GM12878 (cell line): ENCODE data around the gene CTSD. TPM values are rescaled to one million over a fixed set of nuclear protein-coding genes. Genes with fewer than 3 reads are reported as not detected.

ENCODE experiments used
- ATAC-seq: fragments of 200-7000 bp; cut with Tn5 transposase; 3 replicates; pipeline ENCODE4 v1.9.1; 2020; ENCODE audit warnings: mild to moderate bottlenecking, moderate library complexity
- BruUV-seq: library from RNA; stranded (reverse); fragments of 400-500 nt; replicated peaks from 2 replicates; lab custom pipeline; 2021; lab: Mats Ljungman, UMichigan
- CTCF ChIA-PET: fragments of 300-600 bp; sonication (Branson Sonifier 250); formaldehyde crosslinking; extraction: SDS; loops from one replicate; lab custom pipeline; 2021; ENCODE audit warnings: inconsistent platforms; lab: Yijun Ruan, JAX
- POLR2A ChIA-PET: fragments of 350-600 bp; formaldehyde crosslinking; extraction: SDS; loops from one replicate; lab custom pipeline; 2021; ENCODE audit warnings: inconsistent platforms; lab: Charles Lee
- RAD21 ChIA-PET: fragments of 300-600 bp; sonication (Branson Sonifier 250); formaldehyde crosslinking; loops from one replicate; lab custom pipeline; 2023; ENCODE audit warnings: antibody characterized with exemption; ENCODE audit not compliant: unreplicated experiment; lab: Charles Lee
- SMC1A ChIA-PET: fragments of 300-600 bp; sonication (Branson Sonifier 250); formaldehyde crosslinking; loops from one replicate; lab custom pipeline; 2023; ENCODE audit not compliant: unreplicated experiment, uncharacterized antibody; lab: Charles Lee
- DNase-seq: peaks from one replicate; pipeline ENCODE4 v3.0.0-alpha.2; 2011; ENCODE audit warnings: low read depth, low spot score
- FAIRE-seq: peaks from 3 replicates; lab custom pipeline; 2011; peaks lifted over from hg19 to GRCh38; lab: Jason Lieb, UNC
- H2AFZ ChIP-seq: 2 replicates; pipeline ENCODE4 v1.6.0; 2011; ENCODE audit warnings: low read depth, low read length, control low read depth; ENCODE audit not compliant: control insufficient read depth
- H3K27ac ChIP-seq: 2 replicates; pipeline ENCODE4 v1.5.1; 2011; ENCODE audit warnings: control low read depth; ENCODE audit not compliant: control insufficient read depth, insufficient read depth
- H3K27me3 ChIP-seq, 2 experiments: replicated peaks in 1 of 2; 2 replicates each; pipeline versions ENCODE4 v1.6.0 to v1.6.1; 2011; ENCODE audit warnings: low read length in 1 of 2; ENCODE audit not compliant: control insufficient read depth in 2 of 2, insufficient read depth in 2 of 2
- H3K36me3 ChIP-seq, 2 experiments: 2 replicates each; pipeline ENCODE4 v1.5.1; 2011; ENCODE audit warnings: low read length in 1 of 2; ENCODE audit not compliant: control insufficient read depth in 2 of 2, insufficient read depth in 2 of 2
- H3K4me1 ChIP-seq: 2 replicates; pipeline ENCODE4 v1.6.1; 2011; ENCODE audit warnings: mild to moderate bottlenecking, low read length, moderate library complexity, mixed read lengths; ENCODE audit not compliant: control insufficient read depth, insufficient read depth
- H3K4me2 ChIP-seq: 2 replicates; pipeline ENCODE4 v1.6.0; 2011; ENCODE audit warnings: control low read depth; ENCODE audit not compliant: control insufficient read depth, insufficient read depth
- H3K4me3 ChIP-seq: fragments of 200-600 bp; sonication (generic); 2 replicates; pipeline ENCODE4 v1.5.1; 2016
- H3K79me2 ChIP-seq: 2 replicates; pipeline ENCODE4 v1.6.0; 2011; ENCODE audit warnings: low read length; ENCODE audit not compliant: control insufficient read depth, insufficient read depth
- H3K9ac ChIP-seq: 2 replicates; pipeline ENCODE4 v1.8.0; 2011; ENCODE audit warnings: low read length, control low read depth, mixed read lengths; ENCODE audit not compliant: control insufficient read depth, insufficient read depth
- H3K9me3 ChIP-seq: replicated peaks from 3 replicates; pipeline ENCODE4 v1.5.1; 2011; ENCODE audit warnings: mild to moderate bottlenecking, low read length; ENCODE audit not compliant: control insufficient read depth, insufficient read depth
- H4K20me1 ChIP-seq: 2 replicates; pipeline ENCODE4 v1.6.0; 2011; ENCODE audit not compliant: control insufficient read depth, insufficient read depth
- BMI1 ChIP-seq: fragments of 450-650 bp; IDR thresholded peaks from 2 replicates; pipeline ENCODE4 v1.6.1; 2016; ENCODE audit warnings: mild to moderate bottlenecking, moderate library complexity, borderline replicate concordance
- CBX5 ChIP-seq: sonication (generic); IDR thresholded peaks from 2 replicates; pipeline ENCODE4 v1.6.1; 2016; ENCODE audit warnings: low read depth, moderate library complexity, mild to moderate bottlenecking, inconsistent platforms
- EZH2 ChIP-seq: IDR thresholded peaks from 2 replicates; pipeline ENCODE4 v1.6.1; 2012; ENCODE audit warnings: low read depth, mild to moderate bottlenecking, control low read depth, inconsistent platforms, low read length, borderline replicate concordance; ENCODE audit not compliant: control insufficient read depth
- MYB ChIP-seq: fragments of 150-350 bp; IDR thresholded peaks from 2 replicates; pipeline ENCODE4 v1.6.1; 2014; ENCODE audit warnings: mild to moderate bottlenecking, low read depth, low read length, borderline replicate concordance
- NBN ChIP-seq: fragments of 450-650 bp; IDR thresholded peaks from 2 replicates; pipeline ENCODE4 v1.6.1; 2016
- NRF1 ChIP-seq: conservative IDR thresholded peaks from 2 replicates; pipeline ENCODE4 v1.6.1; 2011; ENCODE audit warnings: mild to moderate bottlenecking, low read depth, low read length, improper control_type of control experiment
- RELA ChIP-seq: fragments of 450-650 bp; IDR thresholded peaks from 2 replicates; pipeline ENCODE4 v1.8.0; 2014; ENCODE audit warnings: borderline replicate concordance; ENCODE audit not compliant: partially characterized antibody
- SMC3 ChIP-seq: IDR thresholded peaks from 2 replicates; pipeline ENCODE4 v1.6.1; 2011; ENCODE audit warnings: low read length, improper control_type of control experiment, borderline replicate concordance
- SREBF1 ChIP-seq: IDR thresholded peaks from 2 replicates; pipeline ENCODE4 v1.6.1; 2012; ENCODE audit warnings: mild to moderate bottlenecking, low read length
- TAF1 ChIP-seq: IDR thresholded peaks from 2 replicates; pipeline ENCODE4 v1.6.1; 2011; ENCODE audit warnings: mild to moderate bottlenecking, low read depth, low read length, borderline replicate concordance
- YBX1 ChIP-seq: fragments of 450-650 bp; IDR thresholded peaks from 2 replicates; pipeline ENCODE4 v1.6.1; 2016; ENCODE audit warnings: antibody characterized with exemption
- ZNF207 ChIP-seq: fragments of 450-650 bp; IDR thresholded peaks from 2 replicates; pipeline ENCODE4 v1.6.1; 2014; ENCODE audit warnings: antibody characterized with exemption, mild to moderate bottlenecking, borderline replicate concordance
- WGBS: methylation state at CpG from one replicate; pipeline ENCODE4 v1.1.6; 2016; ENCODE audit warnings: low lambda C conversion rate; ENCODE audit not compliant: insufficient replicate concordance, insufficient coverage; ENCODE audit errors: missing lambda C conversion rate; 5-methylcytosine and 5-hydroxymethylcytosine counted together
- in situ Hi-C: fragments of 300-500 bp; cut with MboI; formaldehyde crosslinking; loops from 9 replicates; pipeline ENCODE4 v1.14.3; 2018; ENCODE audit warnings: mixed read lengths
- intact Hi-C: fragments of 100-400 bp; cut with micrococcal nuclease; formaldehyde crosslinking; loops from one replicate; pipeline ENCODE4 v1.14.2; 2022; ENCODE audit not compliant: unreplicated experiment
- polyA plus RNA-seq, 11 experiments: library from polyadenylated mRNA; depleted of rRNA in 4 of 11; unstranded in 6 of 11; stranded (reverse) in 5 of 11; fragments of >200 nt; fragmentation: Nextera tagmentation in 4 of 11; fragmentation: Illumina TruSeq in 1 of 11; extraction: Ambion mirVana in 4 of 11; extraction: Trizol in 1 of 11; gene quantifications; 1 replicate in 1 of 11; 2 replicates in 10 of 11; pipeline versions ENCODE4 v1.2.1 to v1.2.3, GENCODE V29; 2011 to 2016; ENCODE audit warnings: inconsistent platforms in 2 of 11, missing spikeins in 2 of 11, low read depth in 1 of 11
- total RNA-seq, 4 experiments: library from RNA; depleted of rRNA in 3 of 4; stranded (reverse); fragments of >200 nt in 3 of 4; fragmentation: Illumina TruSeq in 1 of 4; extraction: Trizol in 1 of 4; gene quantifications; 2 replicates each; pipeline versions ENCODE4 v1.2.1 to v1.2.3, GENCODE V29; 2013 to 2021
- TF ChIP-seq, protein P1 (sequence below): IDR thresholded peaks from 2 replicates; pipeline ENCODE4 v1.6.1; 2011; ENCODE audit warnings: low read depth, mild to moderate bottlenecking, low read length, moderate library complexity, borderline replicate concordance; ENCODE audit errors: extremely low read depth
- TF ChIP-seq, protein P2 (sequence below): fragments of 450-650 bp; IDR thresholded peaks from 2 replicates; pipeline ENCODE4 v1.6.1; 2018; ENCODE audit warnings: borderline replicate concordance, mild to moderate bottlenecking; ENCODE audit not compliant: partially characterized antibody
- TF ChIP-seq, protein P3 (sequence below): fragments of 450-650 bp; IDR thresholded peaks from 2 replicates; pipeline ENCODE4 v1.6.1; 2017; ENCODE audit warnings: low read depth, mild to moderate bottlenecking, moderate library complexity
- TF ChIP-seq, protein P4 (sequence below): IDR thresholded peaks from 2 replicates; pipeline ENCODE4 v1.6.1; 2011; ENCODE audit warnings: low read depth, low read length, improper control_type of control experiment, borderline replicate concordance
- TF ChIP-seq, protein P5 (sequence below), 3 experiments: IDR thresholded peaks in 2 of 3; conservative IDR thresholded peaks in 1 of 3; 2 replicates each; pipeline ENCODE4 v1.5.1; 2011; ENCODE audit warnings: low read depth in 3 of 3, low read length in 3 of 3, mild to moderate bottlenecking in 3 of 3, control low read depth in 2 of 3, moderate library complexity in 2 of 3, inconsistent platforms in 1 of 3, mixed read lengths in 1 of 3; ENCODE audit not compliant: control insufficient read depth in 2 of 3, insufficient read depth in 1 of 3; ENCODE audit errors: extremely low read depth in 1 of 3

CTSD gene
- total and polyA plus RNA-seq, 10 of the 15 experiments (the other 5 are each of a cell fraction or from before 2014, with no cell fraction given): 0.42 to 54.6 (median 25.0) TPM

DNA sequence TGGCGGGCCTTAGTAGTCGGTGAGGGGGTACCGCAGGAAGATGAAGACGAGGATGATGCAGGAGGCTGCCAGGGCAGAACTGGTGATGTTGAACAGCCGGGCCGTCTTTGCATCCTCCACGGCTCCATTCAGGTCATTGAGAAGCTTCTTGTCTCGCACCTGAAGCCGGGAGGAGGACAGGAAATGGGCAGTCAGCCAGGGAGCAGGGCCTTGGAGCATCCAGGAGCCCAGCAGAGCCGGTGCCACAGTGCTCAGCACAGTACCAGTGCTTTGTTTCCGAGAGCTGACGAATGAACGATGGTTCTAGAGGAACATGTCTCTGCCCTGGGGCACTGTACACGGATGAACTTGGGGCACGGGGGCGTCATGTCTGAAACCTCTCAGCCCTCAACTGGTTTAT is 28.5 kb downstream of the CTSD start:
- H2AFZ ChIP-seq: no peak overlapping the region
- H3K4me3 ChIP-seq: no peak overlapping the region
- WGBS: 53% methylated on average over 16 of the region's 16 CpGs
- no peak for ATAC-seq
- in situ Hi-C loops (no loop called here), intact Hi-C loops (no loop called here)
- CTCF ChIA-PET: no interaction called here
- no peaks in the 10 kb centered on the region for H3K4me1 ChIP-seq
- POLR2A ChIA-PET: no interaction called here
- RAD21 ChIA-PET: no interaction called here
- no peak overlapping the region for H3K9ac ChIP-seq
- H3K79me2 ChIP-seq: no peaks in the 10 kb centered on the region
- no peaks in the 10 kb centered on the region for H3K36me3 ChIP-seq
- SMC1A ChIA-PET: no interaction called here
- no peak for TF ChIP-seq TAF1
- TF ChIP-seq SMC3: no peak
- no peak for TF ChIP-seq ZNF207
- TF ChIP-seq NRF1: no peak
- TF ChIP-seq, protein P1, sequence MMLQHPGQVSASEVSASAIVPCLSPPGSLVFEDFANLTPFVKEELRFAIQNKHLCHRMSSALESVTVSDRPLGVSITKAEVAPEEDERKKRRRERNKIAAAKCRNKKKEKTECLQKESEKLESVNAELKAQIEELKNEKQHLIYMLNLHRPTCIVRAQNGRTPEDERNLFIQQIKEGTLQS: no peak
- TF ChIP-seq, protein P2, sequence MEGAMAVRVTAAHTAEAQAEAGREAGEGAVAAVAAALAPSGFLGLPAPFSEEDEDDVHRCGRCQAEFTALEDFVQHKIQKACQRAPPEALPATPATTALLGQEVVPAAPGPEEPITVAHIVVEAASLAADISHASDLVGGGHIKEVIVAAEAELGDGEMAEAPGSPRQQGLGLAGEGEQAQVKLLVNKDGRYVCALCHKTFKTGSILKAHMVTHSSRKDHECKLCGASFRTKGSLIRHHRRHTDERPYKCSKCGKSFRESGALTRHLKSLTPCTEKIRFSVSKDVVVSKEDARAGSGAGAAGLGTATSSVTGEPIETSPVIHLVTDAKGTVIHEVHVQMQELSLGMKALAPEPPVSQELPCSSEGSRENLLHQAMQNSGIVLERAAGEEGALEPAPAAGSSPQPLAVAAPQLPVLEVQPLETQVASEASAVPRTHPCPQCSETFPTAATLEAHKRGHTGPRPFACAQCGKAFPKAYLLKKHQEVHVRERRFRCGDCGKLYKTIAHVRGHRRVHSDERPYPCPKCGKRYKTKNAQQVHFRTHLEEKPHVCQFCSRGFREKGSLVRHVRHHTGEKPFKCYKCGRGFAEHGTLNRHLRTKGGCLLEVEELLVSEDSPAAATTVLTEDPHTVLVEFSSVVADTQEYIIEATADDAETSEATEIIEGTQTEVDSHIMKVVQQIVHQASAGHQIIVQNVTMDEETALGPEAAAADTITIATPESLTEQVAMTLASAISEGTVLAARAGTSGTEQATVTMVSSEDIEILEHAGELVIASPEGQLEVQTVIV: no peak
- TF ChIP-seq MYB: no peak
- no peak for TF ChIP-seq YBX1
- TF ChIP-seq, protein P3, sequence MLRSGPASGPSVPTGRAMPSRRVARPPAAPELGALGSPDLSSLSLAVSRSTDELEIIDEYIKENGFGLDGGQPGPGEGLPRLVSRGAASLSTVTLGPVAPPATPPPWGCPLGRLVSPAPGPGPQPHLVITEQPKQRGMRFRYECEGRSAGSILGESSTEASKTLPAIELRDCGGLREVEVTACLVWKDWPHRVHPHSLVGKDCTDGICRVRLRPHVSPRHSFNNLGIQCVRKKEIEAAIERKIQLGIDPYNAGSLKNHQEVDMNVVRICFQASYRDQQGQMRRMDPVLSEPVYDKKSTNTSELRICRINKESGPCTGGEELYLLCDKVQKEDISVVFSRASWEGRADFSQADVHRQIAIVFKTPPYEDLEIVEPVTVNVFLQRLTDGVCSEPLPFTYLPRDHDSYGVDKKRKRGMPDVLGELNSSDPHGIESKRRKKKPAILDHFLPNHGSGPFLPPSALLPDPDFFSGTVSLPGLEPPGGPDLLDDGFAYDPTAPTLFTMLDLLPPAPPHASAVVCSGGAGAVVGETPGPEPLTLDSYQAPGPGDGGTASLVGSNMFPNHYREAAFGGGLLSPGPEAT: no peak
- TF ChIP-seq, protein P4, sequence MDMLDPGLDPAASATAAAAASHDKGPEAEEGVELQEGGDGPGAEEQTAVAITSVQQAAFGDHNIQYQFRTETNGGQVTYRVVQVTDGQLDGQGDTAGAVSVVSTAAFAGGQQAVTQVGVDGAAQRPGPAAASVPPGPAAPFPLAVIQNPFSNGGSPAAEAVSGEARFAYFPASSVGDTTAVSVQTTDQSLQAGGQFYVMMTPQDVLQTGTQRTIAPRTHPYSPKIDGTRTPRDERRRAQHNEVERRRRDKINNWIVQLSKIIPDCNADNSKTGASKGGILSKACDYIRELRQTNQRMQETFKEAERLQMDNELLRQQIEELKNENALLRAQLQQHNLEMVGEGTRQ: no peak
- TF ChIP-seq SREBF1: no peak
- TF ChIP-seq NBN: no peak
- TF ChIP-seq, protein P5, sequence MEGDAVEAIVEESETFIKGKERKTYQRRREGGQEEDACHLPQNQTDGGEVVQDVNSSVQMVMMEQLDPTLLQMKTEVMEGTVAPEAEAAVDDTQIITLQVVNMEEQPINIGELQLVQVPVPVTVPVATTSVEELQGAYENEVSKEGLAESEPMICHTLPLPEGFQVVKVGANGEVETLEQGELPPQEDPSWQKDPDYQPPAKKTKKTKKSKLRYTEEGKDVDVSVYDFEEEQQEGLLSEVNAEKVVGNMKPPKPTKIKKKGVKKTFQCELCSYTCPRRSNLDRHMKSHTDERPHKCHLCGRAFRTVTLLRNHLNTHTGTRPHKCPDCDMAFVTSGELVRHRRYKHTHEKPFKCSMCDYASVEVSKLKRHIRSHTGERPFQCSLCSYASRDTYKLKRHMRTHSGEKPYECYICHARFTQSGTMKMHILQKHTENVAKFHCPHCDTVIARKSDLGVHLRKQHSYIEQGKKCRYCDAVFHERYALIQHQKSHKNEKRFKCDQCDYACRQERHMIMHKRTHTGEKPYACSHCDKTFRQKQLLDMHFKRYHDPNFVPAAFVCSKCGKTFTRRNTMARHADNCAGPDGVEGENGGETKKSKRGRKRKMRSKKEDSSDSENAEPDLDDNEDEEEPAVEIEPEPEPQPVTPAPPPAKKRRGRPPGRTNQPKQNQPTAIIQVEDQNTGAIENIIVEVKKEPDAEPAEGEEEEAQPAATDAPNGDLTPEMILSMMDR (IDR thresholded peaks at IDR 0.05 in 2 of 3, conservative IDR thresholded peaks at IDR 0.05 in 1 of 3; ENCODE audit: control insufficient read depth in 2 of 3, extremely low read depth in 1 of 3, insufficient read depth in 1 of 3, low read depth in 3 of 3, low read length in 3 of 3): no peak
- no peak for TF ChIP-seq EZH2
- no peak for TF ChIP-seq BMI1
- TF ChIP-seq RELA: no peak
- TF ChIP-seq CBX5: no peak
- FAIRE-seq: no peak
- H4K20me1 ChIP-seq: no peaks in the 10 kb centered on the region
- 0 out of 4 replicates have a peak, but pooled peaks cover 0 to 3% of the 10 kb centered on the region in 2 experiments for H3K27me3 ChIP-seq
- peaks cover 2% of the 10 kb centered on the region; the same call in 2 of the 3 replicates for H3K9me3 ChIP-seq
- no TSS peak for BruUV-seq
- H3K27ac ChIP-seq: no peak overlapping the region
- no peak overlapping the region for H3K4me2 ChIP-seq
- DNase-seq: no peak
